ENCODE data around the gene OTOP3.

- TF ChIP-seq CTCF (conservative IDR thresholded peaks at IDR 0.05) (no peak), ZFX (IDR thresholded peaks at IDR 0.05) (no peak)
Measured at GRCh38 chr17:74972973-74973328, 37.3 kb downstream of the OTOP3 start.
